GM12872 (cell line): ENCODE data around the gene EFEMP1.

Experiments used
- TF ChIP-seq, protein P1 (sequence below): IDR thresholded peaks from 3 replicates; pipeline ENCODE4 v1.5.1; 2011; ENCODE audit warnings: low read depth, mild to moderate bottlenecking, low read length, moderate library complexity; ENCODE audit not compliant: insufficient read depth

EFEMP1 gene

GRCh38 chr2:55898386-55899040 is 25.1 kb downstream of the EFEMP1 start:
- TF ChIP-seq, protein P1, sequence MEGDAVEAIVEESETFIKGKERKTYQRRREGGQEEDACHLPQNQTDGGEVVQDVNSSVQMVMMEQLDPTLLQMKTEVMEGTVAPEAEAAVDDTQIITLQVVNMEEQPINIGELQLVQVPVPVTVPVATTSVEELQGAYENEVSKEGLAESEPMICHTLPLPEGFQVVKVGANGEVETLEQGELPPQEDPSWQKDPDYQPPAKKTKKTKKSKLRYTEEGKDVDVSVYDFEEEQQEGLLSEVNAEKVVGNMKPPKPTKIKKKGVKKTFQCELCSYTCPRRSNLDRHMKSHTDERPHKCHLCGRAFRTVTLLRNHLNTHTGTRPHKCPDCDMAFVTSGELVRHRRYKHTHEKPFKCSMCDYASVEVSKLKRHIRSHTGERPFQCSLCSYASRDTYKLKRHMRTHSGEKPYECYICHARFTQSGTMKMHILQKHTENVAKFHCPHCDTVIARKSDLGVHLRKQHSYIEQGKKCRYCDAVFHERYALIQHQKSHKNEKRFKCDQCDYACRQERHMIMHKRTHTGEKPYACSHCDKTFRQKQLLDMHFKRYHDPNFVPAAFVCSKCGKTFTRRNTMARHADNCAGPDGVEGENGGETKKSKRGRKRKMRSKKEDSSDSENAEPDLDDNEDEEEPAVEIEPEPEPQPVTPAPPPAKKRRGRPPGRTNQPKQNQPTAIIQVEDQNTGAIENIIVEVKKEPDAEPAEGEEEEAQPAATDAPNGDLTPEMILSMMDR = no peak

- TF ChIP-seq, protein P1 = no peak
Observed at GRCh38 chr2:55896633-55897032, 26.9 kb downstream of the EFEMP1 start.

DNA sequence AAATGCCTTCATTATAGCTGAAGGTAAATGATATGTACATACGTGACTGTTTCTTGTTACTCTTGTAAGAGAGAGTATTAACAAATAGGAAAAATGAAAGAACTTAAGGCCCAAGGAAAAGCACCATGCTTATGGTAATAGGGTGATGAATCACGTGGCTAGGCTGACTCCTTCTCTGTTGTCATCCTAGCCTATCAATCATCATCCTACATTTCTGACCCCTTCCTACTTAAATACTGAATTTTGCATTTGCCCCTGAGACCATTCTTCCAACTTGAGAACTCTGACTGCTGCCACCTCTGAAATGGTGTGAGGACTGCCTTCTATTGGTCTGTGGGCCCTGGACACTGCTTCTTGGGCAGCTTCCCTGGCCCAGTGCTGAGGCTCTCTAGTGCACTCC is 28.9 kb downstream of the EFEMP1 start:
- TF ChIP-seq, protein P1 = no peak

DNA sequence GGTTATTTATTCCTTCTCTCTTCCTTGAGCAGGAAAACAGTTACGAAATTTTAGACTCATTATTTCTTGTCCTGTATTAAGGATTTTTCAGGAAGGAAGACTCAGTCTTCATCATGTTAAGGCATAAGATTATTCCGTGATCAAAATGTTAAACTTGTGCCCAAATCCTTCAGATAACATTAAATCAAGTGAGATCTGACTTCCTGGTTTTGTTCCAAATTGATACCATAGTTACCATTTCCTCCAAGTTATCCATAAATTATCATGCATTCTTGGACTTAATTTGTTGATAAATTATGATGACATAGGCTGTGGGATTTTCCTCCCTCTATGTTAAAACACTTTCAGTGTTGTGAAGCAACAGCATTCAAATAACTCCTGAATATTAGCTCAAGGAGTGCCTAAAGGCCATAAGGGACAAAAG is 31.9 kb downstream of the EFEMP1 start:
- TF ChIP-seq, protein P1 = no peak

DNA sequence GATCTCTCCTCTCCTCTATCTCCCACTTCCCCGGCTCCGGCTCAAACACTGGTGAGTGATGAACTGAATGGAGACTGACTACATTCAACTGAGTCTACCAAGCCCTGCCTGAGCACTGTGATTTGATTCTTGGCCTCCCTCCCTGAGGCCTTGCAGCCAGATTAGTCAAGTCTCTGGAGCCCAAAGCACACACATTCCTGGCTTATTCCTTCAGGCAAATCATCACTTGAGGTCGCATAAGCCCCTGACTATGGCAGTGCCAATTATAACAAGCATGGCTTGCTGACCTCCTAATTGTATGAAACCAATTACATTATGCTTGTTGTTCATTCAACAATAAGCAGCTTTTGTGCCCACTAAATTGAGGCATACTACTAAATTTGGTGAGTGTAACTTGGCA is 34.6 kb downstream of the EFEMP1 start:
- TF ChIP-seq, protein P1 = no peak

DNA sequence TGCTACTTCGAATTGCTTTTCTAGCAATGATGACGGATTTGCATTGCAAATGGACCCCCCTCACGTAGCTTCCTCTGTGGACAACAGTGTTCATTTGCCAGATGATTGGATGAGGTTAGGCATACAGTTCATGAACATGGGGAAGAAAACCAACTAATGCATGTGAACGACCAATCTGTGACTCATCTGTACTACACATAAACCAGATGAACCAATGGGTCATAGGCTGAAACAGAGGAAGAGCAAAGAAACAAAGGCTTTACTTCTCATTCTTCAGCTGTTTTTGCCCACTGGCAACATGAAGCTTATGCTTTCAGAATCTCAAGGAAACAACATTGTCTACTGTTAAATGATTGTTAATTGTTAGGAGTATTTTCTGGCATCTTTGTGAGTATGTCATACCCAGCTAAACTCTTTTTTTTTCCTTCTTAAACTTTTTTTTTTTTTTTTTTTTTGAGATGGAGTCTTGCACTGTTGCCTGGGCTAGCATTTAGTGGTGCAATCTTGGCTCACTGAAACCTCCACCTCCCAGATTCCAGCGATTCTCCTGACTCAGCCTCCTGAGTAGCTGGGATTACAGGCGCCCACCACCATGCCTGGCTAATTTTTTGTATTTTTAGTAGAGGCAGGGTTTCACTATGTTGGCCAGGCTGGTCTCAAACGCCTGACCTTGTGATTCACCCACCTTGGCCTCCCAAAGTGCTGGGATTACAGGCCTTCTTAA is 35.5 kb downstream of the EFEMP1 start:
- TF ChIP-seq, protein P1 = no peak

GRCh38 chr2:55887351-55887750 is 36.2 kb downstream of the EFEMP1 start:
- TF ChIP-seq, protein P1 = no peak
